Epidermal melanocyte (primary cell): ENCODE measurements around the gene STH.

Experiments used
- DNase-seq: peaks from one replicate; pipeline ENCODE4 v3.0.0; 2011; ENCODE audit warnings: low spot score; ENCODE audit not compliant: insufficient read length

The STH gene

GRCh38 chr17:46026166-46027047, 27.4 kb downstream of the STH start:
- no peak for DNase-seq

GRCh38 chr17:46027048-46027975, 28.3 kb downstream of the STH start:
- DNase-seq: no peak

- no peak for DNase-seq
These were observed 28.9 kb downstream of the STH start for GRCh38 chr17:46027976-46028325.

- no peak for DNase-seq
These were observed 29.3 kb downstream of the STH start for GRCh38 chr17:46028374-46028773.

GRCh38 chr17:46028981-46029565, 30.0 kb downstream of the STH start:
- no peak for DNase-seq

GRCh38 chr17:46029627-46030026, 30.6 kb downstream of the STH start:
- no peak for DNase-seq

DNA sequence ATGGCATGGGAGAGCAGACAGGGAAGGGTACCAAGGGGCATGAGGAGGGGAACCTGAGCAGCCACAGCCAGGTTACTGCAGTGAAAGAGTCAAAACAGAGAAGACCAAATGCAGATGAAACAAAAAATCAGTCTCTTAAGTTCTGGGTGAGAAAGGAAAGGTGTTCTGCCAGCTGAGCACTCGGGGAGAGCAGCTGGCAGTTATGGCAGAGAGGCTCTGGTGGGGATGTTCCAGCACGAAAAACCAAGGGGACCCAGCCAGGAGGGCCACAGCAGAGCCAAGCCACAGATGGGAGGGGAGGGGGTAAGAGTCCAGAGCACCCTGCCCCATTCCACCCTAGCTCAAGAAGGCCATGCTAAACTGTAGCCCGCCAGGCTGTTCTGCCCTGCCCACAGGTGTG, 31.7 kb downstream of the STH start:
- DNase-seq: no peak

- DNase-seq: no peak
These were observed 32.4 kb downstream of the STH start for GRCh38 chr17:46031440-46031839.

GRCh38 chr17:46031920-46032319, 32.9 kb downstream of the STH start:
- DNase-seq: no peak

GRCh38 chr17:46032909-46033308, 33.9 kb downstream of the STH start:
- DNase-seq: no peak

- DNase-seq: no peak
These were observed 34.3 kb downstream of the STH start for GRCh38 chr17:46033392-46033791.

DNA sequence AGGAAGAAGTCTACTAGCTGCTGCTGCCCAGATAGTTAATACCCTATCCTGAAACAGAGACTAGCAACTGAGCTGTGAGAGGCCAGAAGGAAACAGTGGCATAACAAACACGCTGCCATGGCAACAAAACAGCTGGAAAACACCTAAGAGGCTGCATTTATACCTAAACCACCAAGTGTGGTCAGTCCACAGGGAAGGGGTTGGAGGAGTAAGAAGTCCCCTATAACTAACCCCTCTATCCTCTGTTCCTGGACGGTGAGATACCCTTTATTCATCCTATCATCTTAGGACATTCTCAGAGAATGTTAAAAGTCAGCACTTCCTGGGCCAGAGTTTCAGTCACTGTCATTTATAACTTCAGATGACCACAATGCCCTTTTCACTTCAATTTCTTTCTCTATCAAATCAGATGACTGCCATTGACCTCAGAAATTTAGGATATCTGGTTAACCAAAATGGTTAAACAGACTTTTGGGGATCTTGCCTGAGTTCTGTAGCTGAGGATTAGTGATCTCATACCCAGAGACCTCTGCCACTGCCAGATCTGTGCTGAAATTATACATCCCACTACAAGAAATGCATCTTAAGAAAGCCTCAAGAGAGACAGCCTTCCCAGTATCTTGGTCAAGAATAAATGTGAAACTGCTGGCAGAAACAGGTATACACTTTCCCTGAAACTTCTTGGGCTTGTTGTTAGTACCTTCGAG, 36.2 kb downstream of the STH start:
- DNase-seq: no peak

- no peak for DNase-seq
These were observed 37.4 kb downstream of the STH start for GRCh38 chr17:46036491-46036890.

GRCh38 chr17:46037722-46038255, 38.7 kb downstream of the STH start:
- DNase-seq: no peak

DNA sequence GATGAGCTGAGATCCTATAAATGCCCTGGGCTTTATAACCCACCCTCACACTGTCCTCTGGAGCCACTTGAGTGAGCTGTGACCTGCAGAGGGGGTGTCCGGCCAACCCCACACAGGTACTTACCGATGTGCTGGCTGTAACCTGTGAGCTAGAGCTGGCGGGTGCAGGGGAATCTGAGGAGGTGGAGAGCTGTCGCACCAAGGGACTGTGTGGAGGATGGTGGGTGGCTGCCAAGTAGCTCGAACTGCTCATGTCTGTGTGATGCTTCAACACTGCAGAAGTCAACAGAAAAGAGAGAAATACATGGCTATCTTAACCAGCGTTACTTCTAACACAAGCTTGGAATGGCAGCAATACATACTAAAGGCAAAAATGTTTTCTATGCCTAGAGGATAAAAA, 39.4 kb downstream of the STH start:
- DNase-seq: no peak

DNA sequence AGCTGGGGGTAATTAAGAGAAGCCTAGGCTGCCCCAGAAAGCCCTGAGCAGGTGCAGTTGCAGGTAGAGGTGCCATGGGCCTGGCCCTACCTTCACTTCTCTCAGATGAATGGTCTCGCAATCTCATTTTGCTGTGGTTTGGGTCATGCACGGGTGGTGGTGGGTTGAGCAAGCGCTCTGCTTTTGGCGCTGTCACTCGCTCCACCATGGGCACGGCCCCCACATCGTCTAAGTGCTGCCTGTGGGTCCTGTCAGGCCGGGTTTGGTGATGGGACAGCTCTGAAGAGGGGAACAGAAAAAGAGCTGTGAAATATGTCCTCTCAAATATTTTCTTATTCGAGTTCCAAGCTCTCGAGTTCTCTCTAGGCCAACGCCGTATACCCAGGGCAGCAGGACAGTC, 39.9 kb downstream of the STH start:
- no peak for DNase-seq

DNA sequence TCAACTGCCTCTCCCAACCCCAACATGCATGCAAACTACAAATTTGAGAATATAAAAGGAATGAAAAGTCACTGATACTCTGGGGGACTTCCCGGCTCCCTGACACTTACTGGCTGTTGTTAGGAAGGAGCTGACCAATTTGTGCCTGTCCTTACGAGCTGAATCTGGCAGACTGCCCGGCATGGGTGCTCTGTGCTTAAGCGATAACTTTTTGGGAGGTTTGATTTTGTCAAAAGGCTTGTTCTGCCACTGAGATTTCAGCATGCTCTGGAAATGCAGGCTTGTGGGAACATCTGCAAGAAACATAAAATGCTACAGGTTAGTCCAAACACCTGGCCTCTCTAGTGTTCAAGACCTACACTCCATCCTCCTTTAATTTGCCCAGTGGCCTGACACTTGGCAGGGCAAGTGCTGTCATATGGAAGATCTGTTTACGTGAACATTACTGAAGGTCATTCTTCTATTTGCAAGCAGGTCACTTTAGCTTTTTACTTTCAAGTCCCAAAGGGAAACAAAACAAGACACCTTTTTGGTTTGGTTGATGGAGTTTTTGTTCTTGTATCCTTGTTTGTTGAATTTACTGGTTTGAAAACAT, 40.6 kb downstream of the STH start:
- no peak for DNase-seq

DNA sequence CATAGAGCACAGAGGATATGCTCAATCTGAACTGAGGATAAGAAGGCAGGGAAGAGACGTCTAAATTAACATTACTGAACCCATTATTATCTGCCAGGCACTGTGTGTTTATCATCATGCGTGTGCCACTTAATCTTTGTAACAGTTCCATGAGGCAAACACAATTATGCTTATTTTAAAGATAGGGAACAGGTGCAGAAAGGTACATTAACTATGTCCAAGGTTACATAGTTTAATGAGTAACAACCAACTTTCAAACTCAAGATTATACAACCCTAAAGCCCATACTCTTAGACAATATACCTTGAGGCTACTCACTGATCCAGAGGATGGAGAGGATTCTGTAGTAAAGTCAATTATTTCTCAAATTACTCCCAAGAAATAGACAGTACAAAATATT, 43.2 kb downstream of the STH start:
- no peak for DNase-seq

- no peak for DNase-seq
These were observed 43.9 kb downstream of the STH start for GRCh38 chr17:46042925-46043324.

- DNase-seq: no peak
These were observed 44.6 kb downstream of the STH start for GRCh38 chr17:46043606-46044005.
